H1 (cell line): ENCODE data around the gene CPXM1. TPM values are rescaled to one million over a fixed set of nuclear protein-coding genes. Genes with fewer than 3 reads are reported as not detected.

Experiments
- CTCF ChIA-PET: fragments of 300-600 bp; sonication (Branson Sonifier 250); formaldehyde crosslinking; loops from one replicate; lab custom pipeline; 2021; ENCODE audit not compliant: partially characterized antibody; lab: Charles Lee
- POLR2A ChIA-PET: fragments of 300-600 bp; sonication (Branson Sonifier 250); formaldehyde crosslinking; loops from one replicate; lab custom pipeline; 2021; ENCODE audit warnings: inconsistent platforms; ENCODE audit not compliant: partially characterized antibody; lab: Charles Lee
- DNase-seq, 2 experiments: peaks; one replicate each; pipeline versions ENCODE4 v3.0.0 to v3.0.0-alpha.2; 2010 to 2022; ENCODE audit warnings: low spot score in 2 of 2, low read depth in 1 of 2, mixed read lengths in 1 of 2
- FAIRE-seq: peaks from 2 replicates; lab custom pipeline; 2011; peaks lifted over from hg19 to GRCh38; lab: Jason Lieb, UNC
- H2AFZ ChIP-seq: 2 replicates; pipeline ENCODE4 v1.8.1; 2012; ENCODE audit warnings: low read length, inconsistent platforms
- H2AK5ac ChIP-seq: 2 replicates; pipeline ENCODE4 v1.6.1; 2013; ENCODE audit warnings: low read depth, low read length
- H2BK120ac ChIP-seq: replicated peaks from 2 replicates; pipeline ENCODE3; 2013; ENCODE audit warnings: low read depth, low read length, inconsistent platforms
- H2BK12ac ChIP-seq: 2 replicates; pipeline ENCODE4 v1.6.1; 2013; ENCODE audit warnings: low read depth, low read length
- H2BK15ac ChIP-seq: 2 replicates; pipeline ENCODE4 v1.6.1; 2013; ENCODE audit warnings: low read length
- H2BK20ac ChIP-seq: 2 replicates; pipeline ENCODE4 v1.6.1; 2013; ENCODE audit warnings: low read length
- H2BK5ac ChIP-seq: 2 replicates; pipeline ENCODE4 v1.6.1; 2013; ENCODE audit warnings: low read depth, low read length
- H3K14ac ChIP-seq: 2 replicates; pipeline ENCODE4 v1.6.1; 2013; ENCODE audit warnings: inconsistent platforms; ENCODE audit not compliant: insufficient read length
- H3K18ac ChIP-seq: 2 replicates; pipeline ENCODE4 v1.6.1; 2013; ENCODE audit warnings: low read length; ENCODE audit errors: extremely low read depth
- H3K23ac ChIP-seq: 2 replicates; pipeline ENCODE4 v1.6.1; 2013; ENCODE audit warnings: inconsistent platforms; ENCODE audit not compliant: insufficient read length
- H3K23me2 ChIP-seq: 2 replicates; pipeline ENCODE4 v1.6.1; 2013; ENCODE audit warnings: low read depth, low read length
- H3K27ac ChIP-seq: 2 replicates; pipeline ENCODE4 v1.6.1; 2011; ENCODE audit warnings: low read depth, low read length, inconsistent platforms
- H3K27me3 ChIP-seq, 4 experiments: replicated peaks in 1 of 4; 1 replicate in 1 of 4; 2 replicates in 3 of 4; pipeline versions ENCODE4 v1.6.1 to v1.8.1; 2011 to 2013; ENCODE audit warnings: low read length in 3 of 4, mild to moderate bottlenecking in 3 of 4, inconsistent platforms in 2 of 4, mixed read lengths in 2 of 4, moderate library complexity in 1 of 4; ENCODE audit not compliant: control insufficient read depth in 3 of 4, insufficient read depth in 3 of 4; ENCODE audit errors: extremely low read depth in 1 of 4
- H3K36me3 ChIP-seq, 4 experiments: 2 replicates each; pipeline versions ENCODE4 v1.6.1 to v1.8.1; 2011 to 2013; ENCODE audit warnings: mild to moderate bottlenecking in 4 of 4, low read length in 3 of 4, moderate library complexity in 2 of 4, control low read depth in 1 of 4, inconsistent platforms in 1 of 4; ENCODE audit not compliant: insufficient read depth in 4 of 4, control insufficient read depth in 2 of 4
- H3K4ac ChIP-seq: replicated peaks from 2 replicates; pipeline ENCODE3; 2013; ENCODE audit warnings: low read length, low read depth, mixed read lengths, inconsistent platforms; ENCODE audit not compliant: insufficient read length
- H3K4me1 ChIP-seq, 4 experiments: replicated peaks in 1 of 4; 1 replicate in 1 of 4; 2 replicates in 3 of 4; pipeline versions ENCODE4 v1.6.1 to v1.8.1; 2011 to 2013; ENCODE audit warnings: low read length in 3 of 4, inconsistent platforms in 2 of 4, mixed read lengths in 1 of 4; ENCODE audit not compliant: insufficient read depth in 4 of 4, control insufficient read depth in 3 of 4
- H3K4me2 ChIP-seq, 2 experiments: 2 replicates each; pipeline versions ENCODE4 v1.6.1 to v1.8.1; 2011 to 2013; ENCODE audit warnings: low read depth in 2 of 2, low read length in 2 of 2, control low read depth in 1 of 2, inconsistent platforms in 1 of 2, mild to moderate bottlenecking in 1 of 2; ENCODE audit not compliant: insufficient read depth in 1 of 2
- H3K4me3 ChIP-seq, 4 experiments: fragments of 200-600, 300-600 bp in 1 of 4; sonication (generic), shearing (Covaris generic), sonication (Bioruptor Twin) in 1 of 4; 2 replicates each; pipeline versions ENCODE4 v1.5.1 to v1.8.1; 2011 to 2016; ENCODE audit warnings: low read length in 4 of 4, low read depth in 3 of 4, control low read depth in 2 of 4, inconsistent platforms in 2 of 4, mild to moderate bottlenecking in 2 of 4, mixed read lengths in 1 of 4, moderate library complexity in 1 of 4; ENCODE audit not compliant: insufficient read depth in 2 of 4; ENCODE audit errors: extremely low read depth in 1 of 4
- H3K56ac ChIP-seq: replicated peaks from 2 replicates; pipeline ENCODE3; 2013; ENCODE audit warnings: low read depth, mild to moderate bottlenecking, mixed read lengths, low read length, inconsistent platforms; ENCODE audit not compliant: insufficient read length
- H3K79me1 ChIP-seq: 2 replicates; pipeline ENCODE4 v1.6.1; 2013; ENCODE audit warnings: low read depth, low read length, control low read depth
- H3K79me2 ChIP-seq, 2 experiments: 2 replicates each; pipeline versions ENCODE4 v1.6.1 to v1.8.1; 2012 to 2013; ENCODE audit warnings: low read length in 2 of 2, mild to moderate bottlenecking in 2 of 2, inconsistent platforms in 1 of 2; ENCODE audit not compliant: insufficient read depth in 2 of 2, control insufficient read depth in 1 of 2
- H3K9ac ChIP-seq, 4 experiments: replicated peaks in 1 of 4; 1 replicate in 1 of 4; 2 replicates in 3 of 4; pipeline versions ENCODE4 v1.6.1 to v1.8.1; 2011 to 2013; ENCODE audit warnings: low read depth in 3 of 4, low read length in 3 of 4, control low read depth in 2 of 4, mild to moderate bottlenecking in 2 of 4, moderate library complexity in 2 of 4, inconsistent platforms in 1 of 4; ENCODE audit errors: extremely low read depth in 1 of 4
- H3K9me3 ChIP-seq, 2 experiments: 2 replicates each; pipeline versions ENCODE4 v1.6.1 to v1.8.1; 2012 to 2013; ENCODE audit warnings: mild to moderate bottlenecking in 2 of 2, moderate library complexity in 2 of 2, control low read depth in 1 of 2, inconsistent platforms in 1 of 2, low read depth in 1 of 2, low read length in 1 of 2, mixed read lengths in 1 of 2; ENCODE audit not compliant: insufficient read depth in 2 of 2
- H4K20me1 ChIP-seq, 2 experiments: replicated peaks in 1 of 2; 2 replicates each; pipeline versions ENCODE3 to v1.8.1; 2011 to 2013; ENCODE audit warnings: inconsistent platforms in 2 of 2, low read length in 2 of 2, mild to moderate bottlenecking in 1 of 2; ENCODE audit not compliant: insufficient read depth in 2 of 2, control insufficient read depth in 1 of 2
- H4K5ac ChIP-seq: 2 replicates; pipeline ENCODE4 v1.6.1; 2013; ENCODE audit warnings: low read length, low read depth, mixed read lengths, inconsistent platforms; ENCODE audit not compliant: insufficient read length
- H4K8ac ChIP-seq: 2 replicates; pipeline ENCODE4 v1.8.0; 2013; ENCODE audit warnings: mild to moderate bottlenecking, moderate library complexity, low read length, inconsistent platforms; ENCODE audit not compliant: insufficient read depth; ENCODE audit errors: extremely low read depth
- H4K91ac ChIP-seq: replicated peaks from 2 replicates; pipeline ENCODE3; 2013; ENCODE audit warnings: low read length, mixed read lengths, inconsistent platforms; ENCODE audit not compliant: insufficient read length
- RAD21 ChIP-seq, 2 experiments: IDR thresholded peaks in 1 of 2; conservative IDR thresholded peaks in 1 of 2; 2 replicates each; pipeline ENCODE4 v1.6.1; 2011; ENCODE audit warnings: low read depth in 2 of 2, low read length in 2 of 2, improper control_type of control experiment in 1 of 2, inconsistent platforms in 1 of 2, mild to moderate bottlenecking in 1 of 2, moderate library complexity in 1 of 2
- SIN3A ChIP-seq, 2 experiments: IDR thresholded peaks in 1 of 2; conservative IDR thresholded peaks in 1 of 2; 2 replicates each; pipeline ENCODE4 v1.6.1; 2011 to 2012; ENCODE audit warnings: low read length in 2 of 2, improper control_type of control experiment in 1 of 2, low read depth in 1 of 2, mild to moderate bottlenecking in 1 of 2
- TAF7 ChIP-seq: optimal IDR thresholded peaks from 2 replicates; pipeline ENCODE3; 2011; ENCODE audit warnings: low read depth, mild to moderate bottlenecking, inconsistent platforms, low read length, moderate library complexity, borderline replicate concordance
- WGBS, 2 experiments: shearing (Covaris generic) in 1 of 2; methylation state at CpG; one replicate each; pipeline versions ENCODE4 v1.1.6 to v1.1.7; 2013 to 2015; ENCODE audit warnings: low lambda C conversion rate in 2 of 2, mixed read lengths in 2 of 2, inconsistent platforms in 1 of 2, low coverage in 1 of 2, missing lambda C conversion rate in 1 of 2; ENCODE audit not compliant: insufficient replicate concordance in 2 of 2, insufficient coverage in 1 of 2, insufficient read length in 1 of 2; ENCODE audit errors: extremely low coverage in 1 of 2, missing lambda C conversion rate in 1 of 2; 5-methylcytosine and 5-hydroxymethylcytosine counted together
- polyA plus RNA-seq, 7 experiments: library from polyadenylated mRNA; depleted of rRNA in 3 of 7; stranded (reverse) in 5 of 7; unstranded in 2 of 7; fragments of >200 nt in 5 of 7; fragments of 200-250 nt in 2 of 7; gene quantifications; 1 replicate in 5 of 7; 2 replicates in 1 of 7; 4 replicates in 1 of 7; pipeline versions ENCODE4 v1.2.1 to v1.2.3, GENCODE V29; 2011 to 2013; ENCODE audit warnings: missing spikeins in 2 of 7, mixed read lengths in 2 of 7
- total RNA-seq: library from RNA; stranded (reverse); fragmentation: NEBNext Ultra II Directional; extraction: Animal tissue kit (Norgen Biotek cat#: 25700); gene quantifications from 2 replicates; pipeline ENCODE4 v1.2.1, GENCODE V29; 2021

Gene CPXM1
- total and polyA plus RNA-seq, 2 of the 8 experiments (the other 6 are each of a cell fraction or from before 2014, with no cell fraction given): 31.3 to 81.9 TPM

- CTCF ChIA-PET: interaction anchor here (0.7 to 1.8 kb wide), 11 partner anchors 9 to 202 kb away, joined by 3 to 7 read pairs (median 4); partner anchors contain the start of gene C20orf141
- POLR2A ChIA-PET: interaction anchor here (0.6 to 2.3 kb wide), 6 partner anchors 9 to 74 kb away, joined by 3 to 14 read pairs (median 3); partner anchors contain the start of gene PTPRA
- no peak for FAIRE-seq
- TF ChIP-seq SIN3A (conservative IDR thresholded peaks at IDR 0.05 in 1 of 2, IDR thresholded peaks at IDR 0.05 in 1 of 2; ENCODE audit: low read depth in 1 of 2, low read length in 2 of 2): no peak
- no peak for TF ChIP-seq RAD21 (IDR thresholded peaks at IDR 0.05 in 1 of 2, conservative IDR thresholded peaks at IDR 0.05 in 1 of 2; ENCODE audit: low read depth in 2 of 2, low read length in 2 of 2)
- no peak for TF ChIP-seq TAF7
Measured at GRCh38 chr20:2798814-2799213, 1.6 kb downstream of the CPXM1 start.

More at GRCh38 chr20:2798814-2799213, 1.6 kb downstream of the CPXM1 start:
- H3K4me2 ChIP-seq: peak overlapping the region; percentile 97; a peak in 3 of 4 replicates
- H4K5ac ChIP-seq: no peak overlapping the region
- H2BK12ac ChIP-seq: no peak overlapping the region
- H3K79me2 ChIP-seq: no peaks in the 10 kb centered on the region
- H3K4me1 ChIP-seq: peaks cover 0 to 21% (median 6%) of the 10 kb centered on the region in 4 experiments; a peak in 6 of 7 replicates
- H4K20me1 ChIP-seq: peaks cover 0 to 10% of the 10 kb centered on the region in 2 experiments
- H4K8ac ChIP-seq: no peak overlapping the region; the same call in 1 of the 2 replicates
- no peak overlapping the region for H2AK5ac ChIP-seq
- H2BK15ac ChIP-seq: no peak overlapping the region
- H2BK20ac ChIP-seq: no peak overlapping the region
- H3K23ac ChIP-seq: no peak overlapping the region
- H3K56ac ChIP-seq: no peak overlapping the region
- peaks cover 13% of the 10 kb centered on the region for H3K23me2 ChIP-seq
- peaks cover 11 to 35% (median 20%) of the 10 kb centered on the region in 4 experiments; a peak in 6 of 8 replicates for H3K36me3 ChIP-seq
- H4K91ac ChIP-seq: peak overlapping the region; percentile 48
- no peak for DNase-seq
- no peak overlapping the region for H3K18ac ChIP-seq
- no peak overlapping the region for H2BK5ac ChIP-seq
- H3K9me3 ChIP-seq: no peaks in the 10 kb centered on the region
- 85% methylated on average over 6 of the region's 6 CpGs; no CpG with 5 or more reads in 1 of the 2 experiments for WGBS, 2 experiments
- H3K79me1 ChIP-seq: no peaks in the 10 kb centered on the region; the same call in 1 of the 2 replicates
- H3K4ac ChIP-seq: no peak overlapping the region
- H3K27me3 ChIP-seq: peaks cover 12 to 30% (median 28%) of the 10 kb centered on the region in 4 experiments
- H3K4me3 ChIP-seq: peak overlapping the region in 3 of 4 experiments; percentile 73 to 77 (median 74); a peak in 4 of 8 replicates
- H2AFZ ChIP-seq: no peak overlapping the region
- H3K9ac ChIP-seq: no peak overlapping the region
- H3K27ac ChIP-seq: no peak overlapping the region
- H2BK120ac ChIP-seq: no peak overlapping the region
- H3K14ac ChIP-seq: no peak overlapping the region
